ENCODE measurements around the gene DKK3. TPM values are rescaled to one million over a fixed set of nuclear protein-coding genes. Genes with fewer than 3 reads are reported as not detected.

The DKK3 gene
- total and polyA plus RNA-seq, 4 donors, result 3.1 to 9.9 (median 7.1) TPM

DNA sequence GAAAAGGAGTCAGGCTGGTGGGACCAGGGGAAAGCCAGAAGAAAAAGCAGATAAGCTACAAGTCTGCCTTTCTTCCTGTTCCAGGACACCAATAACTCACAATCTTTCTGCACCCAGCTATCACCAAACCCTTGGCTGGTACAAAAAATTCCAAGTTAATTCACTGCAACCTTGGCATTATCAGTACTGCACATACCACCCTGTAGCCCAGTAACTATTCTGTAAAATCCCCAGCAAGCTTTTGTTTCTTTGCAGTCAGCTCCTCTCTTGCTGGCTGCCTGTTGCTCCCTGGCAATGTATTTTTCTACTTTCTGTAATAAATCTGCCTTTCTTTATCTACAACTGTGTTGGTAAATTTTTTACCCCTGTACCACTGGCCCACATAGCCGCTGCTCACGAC, 20.7 kb upstream of the DKK3 start:
- WGBS, result 92% methylated on average over 2 of the region's 2 CpGs
- H3K27ac ChIP-seq (ENCODE audit: low read depth in 1 of 2, low read length in 2 of 2), result no peak overlapping the region

DNA sequence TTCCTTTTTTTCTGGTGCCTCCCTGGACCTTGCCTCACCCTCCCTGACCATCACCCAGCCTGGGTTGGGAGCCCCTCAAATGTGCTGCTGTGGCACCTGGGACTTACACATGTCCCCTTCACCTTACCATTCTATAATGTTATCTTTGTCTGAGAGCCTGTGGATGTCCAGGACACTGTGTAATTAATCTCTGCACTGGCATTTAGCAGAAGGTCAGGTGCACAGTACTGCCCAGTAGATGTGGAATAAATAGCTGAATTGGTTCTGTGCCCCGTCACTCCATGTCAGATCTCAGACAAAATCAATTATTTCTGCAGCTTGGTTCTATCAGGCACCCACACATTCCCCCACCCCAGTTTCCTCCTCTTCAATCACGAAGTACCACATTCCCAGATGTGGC, 19.9 kb upstream of the DKK3 start:
- Histone ChIP-seq H3K27ac (ENCODE audit: low read depth in 1 of 2, low read length in 2 of 2) (no peak overlapping the region), H3K27me3 (ENCODE audit: control insufficient read depth in 4 of 4, insufficient read depth in 4 of 4, low read length in 3 of 4) (no peaks in the 10 kb centered on the region), H3K4me3 (ENCODE audit: low read depth in 1 of 3, low read length in 3 of 3) (no peak overlapping the region), H3K36me3 (ENCODE audit: control insufficient read depth in 4 of 4, insufficient read depth in 3 of 4, low read depth in 1 of 4, low read length in 3 of 4) (no peaks in the 10 kb centered on the region), H3K9me3 (ENCODE audit: control insufficient read depth in 4 of 4, low read length in 3 of 4) (no peaks in the 10 kb centered on the region), H3K4me1 (ENCODE audit: control insufficient read depth in 4 of 4, insufficient read depth in 4 of 4, low read length in 3 of 4) (no peaks in the 10 kb centered on the region), H3K9ac (ENCODE audit: low read depth in 1 of 2, low read length in 2 of 2) (no peak overlapping the region)
- WGBS, result 87% methylated on average over 2 of the region's 2 CpGs
- DNase-seq (ENCODE audit: low spot score), result no peak
- TF ChIP-seq, protein P1, sequence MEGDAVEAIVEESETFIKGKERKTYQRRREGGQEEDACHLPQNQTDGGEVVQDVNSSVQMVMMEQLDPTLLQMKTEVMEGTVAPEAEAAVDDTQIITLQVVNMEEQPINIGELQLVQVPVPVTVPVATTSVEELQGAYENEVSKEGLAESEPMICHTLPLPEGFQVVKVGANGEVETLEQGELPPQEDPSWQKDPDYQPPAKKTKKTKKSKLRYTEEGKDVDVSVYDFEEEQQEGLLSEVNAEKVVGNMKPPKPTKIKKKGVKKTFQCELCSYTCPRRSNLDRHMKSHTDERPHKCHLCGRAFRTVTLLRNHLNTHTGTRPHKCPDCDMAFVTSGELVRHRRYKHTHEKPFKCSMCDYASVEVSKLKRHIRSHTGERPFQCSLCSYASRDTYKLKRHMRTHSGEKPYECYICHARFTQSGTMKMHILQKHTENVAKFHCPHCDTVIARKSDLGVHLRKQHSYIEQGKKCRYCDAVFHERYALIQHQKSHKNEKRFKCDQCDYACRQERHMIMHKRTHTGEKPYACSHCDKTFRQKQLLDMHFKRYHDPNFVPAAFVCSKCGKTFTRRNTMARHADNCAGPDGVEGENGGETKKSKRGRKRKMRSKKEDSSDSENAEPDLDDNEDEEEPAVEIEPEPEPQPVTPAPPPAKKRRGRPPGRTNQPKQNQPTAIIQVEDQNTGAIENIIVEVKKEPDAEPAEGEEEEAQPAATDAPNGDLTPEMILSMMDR (IDR thresholded peaks at IDR 0.05; ENCODE audit: low read depth, low read length, missing input control), result no peak
- no peak for TF ChIP-seq FOXA1 (IDR thresholded peaks at IDR 0.05)
- TF ChIP-seq SP1 (IDR thresholded peaks at IDR 0.05), result no peak
- TF ChIP-seq, protein P2, sequence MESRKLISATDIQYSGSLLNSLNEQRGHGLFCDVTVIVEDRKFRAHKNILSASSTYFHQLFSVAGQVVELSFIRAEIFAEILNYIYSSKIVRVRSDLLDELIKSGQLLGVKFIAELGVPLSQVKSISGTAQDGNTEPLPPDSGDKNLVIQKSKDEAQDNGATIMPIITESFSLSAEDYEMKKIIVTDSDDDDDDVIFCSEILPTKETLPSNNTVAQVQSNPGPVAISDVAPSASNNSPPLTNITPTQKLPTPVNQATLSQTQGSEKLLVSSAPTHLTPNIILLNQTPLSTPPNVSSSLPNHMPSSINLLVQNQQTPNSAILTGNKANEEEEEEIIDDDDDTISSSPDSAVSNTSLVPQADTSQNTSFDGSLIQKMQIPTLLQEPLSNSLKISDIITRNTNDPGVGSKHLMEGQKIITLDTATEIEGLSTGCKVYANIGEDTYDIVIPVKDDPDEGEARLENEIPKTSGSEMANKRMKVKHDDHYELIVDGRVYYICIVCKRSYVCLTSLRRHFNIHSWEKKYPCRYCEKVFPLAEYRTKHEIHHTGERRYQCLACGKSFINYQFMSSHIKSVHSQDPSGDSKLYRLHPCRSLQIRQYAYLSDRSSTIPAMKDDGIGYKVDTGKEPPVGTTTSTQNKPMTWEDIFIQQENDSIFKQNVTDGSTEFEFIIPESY (IDR thresholded peaks at IDR 0.05), result no peak
- TF ChIP-seq, protein P3, sequence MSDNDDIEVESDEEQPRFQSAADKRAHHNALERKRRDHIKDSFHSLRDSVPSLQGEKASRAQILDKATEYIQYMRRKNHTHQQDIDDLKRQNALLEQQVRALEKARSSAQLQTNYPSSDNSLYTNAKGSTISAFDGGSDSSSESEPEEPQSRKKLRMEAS (IDR thresholded peaks at IDR 0.05), result no peak
- TF ChIP-seq, protein P4, sequence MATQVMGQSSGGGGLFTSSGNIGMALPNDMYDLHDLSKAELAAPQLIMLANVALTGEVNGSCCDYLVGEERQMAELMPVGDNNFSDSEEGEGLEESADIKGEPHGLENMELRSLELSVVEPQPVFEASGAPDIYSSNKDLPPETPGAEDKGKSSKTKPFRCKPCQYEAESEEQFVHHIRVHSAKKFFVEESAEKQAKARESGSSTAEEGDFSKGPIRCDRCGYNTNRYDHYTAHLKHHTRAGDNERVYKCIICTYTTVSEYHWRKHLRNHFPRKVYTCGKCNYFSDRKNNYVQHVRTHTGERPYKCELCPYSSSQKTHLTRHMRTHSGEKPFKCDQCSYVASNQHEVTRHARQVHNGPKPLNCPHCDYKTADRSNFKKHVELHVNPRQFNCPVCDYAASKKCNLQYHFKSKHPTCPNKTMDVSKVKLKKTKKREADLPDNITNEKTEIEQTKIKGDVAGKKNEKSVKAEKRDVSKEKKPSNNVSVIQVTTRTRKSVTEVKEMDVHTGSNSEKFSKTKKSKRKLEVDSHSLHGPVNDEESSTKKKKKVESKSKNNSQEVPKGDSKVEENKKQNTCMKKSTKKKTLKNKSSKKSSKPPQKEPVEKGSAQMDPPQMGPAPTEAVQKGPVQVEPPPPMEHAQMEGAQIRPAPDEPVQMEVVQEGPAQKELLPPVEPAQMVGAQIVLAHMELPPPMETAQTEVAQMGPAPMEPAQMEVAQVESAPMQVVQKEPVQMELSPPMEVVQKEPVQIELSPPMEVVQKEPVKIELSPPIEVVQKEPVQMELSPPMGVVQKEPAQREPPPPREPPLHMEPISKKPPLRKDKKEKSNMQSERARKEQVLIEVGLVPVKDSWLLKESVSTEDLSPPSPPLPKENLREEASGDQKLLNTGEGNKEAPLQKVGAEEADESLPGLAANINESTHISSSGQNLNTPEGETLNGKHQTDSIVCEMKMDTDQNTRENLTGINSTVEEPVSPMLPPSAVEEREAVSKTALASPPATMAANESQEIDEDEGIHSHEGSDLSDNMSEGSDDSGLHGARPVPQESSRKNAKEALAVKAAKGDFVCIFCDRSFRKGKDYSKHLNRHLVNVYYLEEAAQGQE (IDR thresholded peaks at IDR 0.05), result no peak
- no peak for TF ChIP-seq YY1 (IDR thresholded peaks at IDR 0.05)
- TF ChIP-seq RAD21 (IDR thresholded peaks at IDR 0.05), result no peak
- TF ChIP-seq HNF4G (IDR thresholded peaks at IDR 0.05), result no peak
- no peak for TF ChIP-seq GABPA (IDR thresholded peaks at IDR 0.05 in 1 of 2, conservative IDR thresholded peaks at IDR 0.05 in 1 of 2)

More for the DNA sequence above, 20.7 kb upstream of the DKK3 start:
- H3K4me1 ChIP-seq (ENCODE audit: control insufficient read depth in 4 of 4, insufficient read depth in 4 of 4, low read length in 3 of 4), result no peaks in the 10 kb centered on the region
- H3K27me3 ChIP-seq (ENCODE audit: control insufficient read depth in 4 of 4, insufficient read depth in 4 of 4, low read length in 3 of 4), result no peaks in the 10 kb centered on the region
- no peak overlapping the region for H3K9ac ChIP-seq (ENCODE audit: low read depth in 1 of 2, low read length in 2 of 2)
- TF ChIP-seq HNF4G (IDR thresholded peaks at IDR 0.05), result no peak
- TF ChIP-seq RXRA (IDR thresholded peaks at IDR 0.05), result no peak
- TF ChIP-seq EGR1 (IDR thresholded peaks at IDR 0.05; ENCODE audit: low read depth in 2 of 2), result no peak
- TF ChIP-seq, protein P2 (IDR thresholded peaks at IDR 0.05), result no peak
- TF ChIP-seq TAF1 (conservative IDR thresholded peaks at IDR 0.05), result no peak
- no peak for TF ChIP-seq RAD21 (IDR thresholded peaks at IDR 0.05)
- no peak for TF ChIP-seq HNF4A (conservative IDR thresholded peaks at IDR 0.05)
- no peak for TF ChIP-seq GABPA (IDR thresholded peaks at IDR 0.05 in 1 of 2, conservative IDR thresholded peaks at IDR 0.05 in 1 of 2)
- TF ChIP-seq FOXA1 (IDR thresholded peaks at IDR 0.05), result no peak
- TF ChIP-seq YY1 (IDR thresholded peaks at IDR 0.05), result no peak
- TF ChIP-seq, protein P4 (IDR thresholded peaks at IDR 0.05), result no peak
- no peak for TF ChIP-seq NR2F2 (IDR thresholded peaks at IDR 0.05)
- no peak for TF ChIP-seq SP1 (IDR thresholded peaks at IDR 0.05)
- TF ChIP-seq FOXA2 (IDR thresholded peaks at IDR 0.05), result no peak
- TF ChIP-seq, protein P5, sequence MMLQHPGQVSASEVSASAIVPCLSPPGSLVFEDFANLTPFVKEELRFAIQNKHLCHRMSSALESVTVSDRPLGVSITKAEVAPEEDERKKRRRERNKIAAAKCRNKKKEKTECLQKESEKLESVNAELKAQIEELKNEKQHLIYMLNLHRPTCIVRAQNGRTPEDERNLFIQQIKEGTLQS (IDR thresholded peaks at IDR 0.05), result no peak
- TF ChIP-seq JUND (IDR thresholded peaks at IDR 0.05), result no peak
- no peaks in the 10 kb centered on the region for H3K36me3 ChIP-seq (ENCODE audit: control insufficient read depth in 4 of 4, insufficient read depth in 3 of 4, low read depth in 1 of 4, low read length in 3 of 4)
- DNase-seq (ENCODE audit: low spot score), result no peak
- H3K4me3 ChIP-seq (ENCODE audit: low read depth in 1 of 3, low read length in 3 of 3), result no peak overlapping the region
- no peaks in the 10 kb centered on the region for H3K9me3 ChIP-seq (ENCODE audit: control insufficient read depth in 4 of 4, low read length in 3 of 4)
